Ovary (tissue), 9 donors: ENCODE data around the gene ASF1A. TPM values are rescaled to one million over a fixed set of nuclear protein-coding genes. Genes with fewer than 3 reads are reported as not detected.

ENCODE experiments used
- DNase-seq, 5 donors: peaks; one replicate each; pipeline ENCODE4 v3.0.0-alpha.2; 2019 to 2020
- H3K27ac ChIP-seq, 2 donors: fragments of 200-600 bp; one replicate each; pipeline versions ENCODE4 v1.5.1 to v1.8.0; 2019 to 2022
- H3K27me3 ChIP-seq: fragments of 200-600 bp; one replicate; pipeline ENCODE4 v1.8.0; 2022
- H3K36me3 ChIP-seq: fragments of 200-600 bp; sonication (generic); one replicate; pipeline ENCODE4 v1.5.1; 2019
- H3K4me1 ChIP-seq: one replicate; pipeline ENCODE4 v1.8.1; 2013; ENCODE audit warnings: mild to moderate bottlenecking, moderate library complexity; ENCODE audit not compliant: insufficient read depth
- H3K4me3 ChIP-seq: fragments of 200-600 bp; sonication (generic); one replicate; pipeline ENCODE4 v1.5.1; 2017
- H3K9me3 ChIP-seq, 2 donors: fragments of 200-600 bp in 1 of 2; sonication (generic) in 1 of 2; one replicate each; pipeline versions ENCODE4 v1.5.1 to v1.8.1; 2013 to 2019; ENCODE audit warnings: mild to moderate bottlenecking in 1 of 2, moderate library complexity in 1 of 2
- EP300 ChIP-seq: sonication (generic); formaldehyde crosslinking; IDR thresholded peaks from one replicate; pipeline ENCODE4 v1.6.1; 2017; ENCODE audit warnings: antibody characterized with exemption
- POLR2A ChIP-seq: fragments of 450-650 bp; IDR thresholded peaks from one replicate; pipeline ENCODE4 v1.6.1; 2017; ENCODE audit warnings: antibody characterized with exemption, mild to moderate bottlenecking, moderate library complexity
- WGBS, 3 donors: extraction: QIAGEN DNeasy Blood & Tissue Kit in 1 of 3; methylation state at CpG; one replicate each; pipeline versions ENCODE4 v1.1.5 to v1.1.7; 2013 to 2017; 5-methylcytosine and 5-hydroxymethylcytosine counted together
- intact Hi-C, 4 donors: fragments of 100-400 bp; cut with DNase I; formaldehyde crosslinking; loops; one replicate each; pipeline versions ENCODE4 v1.11.0 to v1.15.1; 2022 to 2023
- polyA plus RNA-seq, 2 donors: library from polyadenylated mRNA; stranded (reverse); fragments of 200-250 nt in 1 of 2; fragments of 350-450 nt in 1 of 2; fragmentation: Illumina TruSeq in 1 of 2; extraction: RNeasy Lipid Tissue Mini Kit (QIAGEN cat#74804) in 1 of 2; gene quantifications; one replicate each; pipeline ENCODE4 v1.2.3, GENCODE V29; 2013 to 2014
- total RNA-seq, 7 donors: library from RNA; depleted of rRNA in 2 of 7; stranded (reverse); fragments of >200 nt in 2 of 7; fragmentation: NEBNext Ultra II Directional in 3 of 7; extraction: Animal tissue kit (Norgen Biotek cat#: 25700) in 3 of 7; gene quantifications; one replicate each; pipeline versions ENCODE4 v1.1.0 to v1.2.4, GENCODE V29; 2016 to 2023
- TF ChIP-seq, protein P1 (sequence below), 3 donors: fragments of 450-650 bp in 2 of 3; fragments of 200-600 bp in 1 of 3; IDR thresholded peaks; one replicate each; pipeline versions ENCODE4 v1.5.1 to v1.8.0; 2016 to 2022; ENCODE audit warnings: antibody characterized with exemption in 3 of 3, mild to moderate bottlenecking in 1 of 3
- donor health status: DM: no; HTN: no; CAD: no; lungs with moderate emphysema.
- donor health status: DM: no; HTN: no; CAD: no.
- donor health status: Bipolar disorder and iron deficiency.
- donor health status: DM: yes; HTN: yes; CAD: no.
- donor health status: DM: no; HTN: no; CAD: no.
- donor health status: DM: yes; HTN: yes; CAD: no.

Gene ASF1A
- total and polyA plus RNA-seq, 9 donors = 9.9 to 30.7 (median 22.3) TPM

DNA sequence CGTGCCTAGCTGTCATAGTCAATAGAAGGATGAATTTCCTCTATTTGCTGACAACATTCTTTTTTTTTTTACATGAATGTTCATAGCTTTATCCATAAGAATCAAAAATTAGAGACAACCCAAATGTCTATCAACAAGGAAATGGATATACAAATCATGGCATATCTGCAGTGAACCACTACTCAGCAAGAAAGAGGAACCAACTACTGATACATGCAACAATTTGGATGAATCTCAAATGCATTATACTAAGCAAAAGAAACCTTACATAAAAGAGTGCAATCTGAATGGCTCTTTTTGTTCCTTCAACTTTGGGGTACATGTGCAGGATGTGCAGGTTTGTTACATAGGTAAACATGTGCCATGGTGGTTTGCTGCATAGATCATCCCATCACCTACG, 58.7 kb downstream of the ASF1A start:
- whole genome bisulfite sequencing, 3 donors = 93 to 98% (median 97%) methylated on average over 2 of the region's 2 CpGs
- no peak for DNase-seq
- Histone ChIP-seq H3K36me3 (no peaks in the 10 kb centered on the region), H3K27ac (no peak overlapping the region), H3K4me1 (no peaks in the 10 kb centered on the region), H3K4me3 (no peak overlapping the region), H3K27me3 (no peaks in the 10 kb centered on the region), H3K9me3 (no peaks in the 10 kb centered on the region)
- TF ChIP-seq, protein P1, sequence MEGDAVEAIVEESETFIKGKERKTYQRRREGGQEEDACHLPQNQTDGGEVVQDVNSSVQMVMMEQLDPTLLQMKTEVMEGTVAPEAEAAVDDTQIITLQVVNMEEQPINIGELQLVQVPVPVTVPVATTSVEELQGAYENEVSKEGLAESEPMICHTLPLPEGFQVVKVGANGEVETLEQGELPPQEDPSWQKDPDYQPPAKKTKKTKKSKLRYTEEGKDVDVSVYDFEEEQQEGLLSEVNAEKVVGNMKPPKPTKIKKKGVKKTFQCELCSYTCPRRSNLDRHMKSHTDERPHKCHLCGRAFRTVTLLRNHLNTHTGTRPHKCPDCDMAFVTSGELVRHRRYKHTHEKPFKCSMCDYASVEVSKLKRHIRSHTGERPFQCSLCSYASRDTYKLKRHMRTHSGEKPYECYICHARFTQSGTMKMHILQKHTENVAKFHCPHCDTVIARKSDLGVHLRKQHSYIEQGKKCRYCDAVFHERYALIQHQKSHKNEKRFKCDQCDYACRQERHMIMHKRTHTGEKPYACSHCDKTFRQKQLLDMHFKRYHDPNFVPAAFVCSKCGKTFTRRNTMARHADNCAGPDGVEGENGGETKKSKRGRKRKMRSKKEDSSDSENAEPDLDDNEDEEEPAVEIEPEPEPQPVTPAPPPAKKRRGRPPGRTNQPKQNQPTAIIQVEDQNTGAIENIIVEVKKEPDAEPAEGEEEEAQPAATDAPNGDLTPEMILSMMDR (IDR thresholded peaks at IDR 0.05) = no peak
- no peak for TF ChIP-seq EP300
- intact Hi-C loops = no loop called here

DNA sequence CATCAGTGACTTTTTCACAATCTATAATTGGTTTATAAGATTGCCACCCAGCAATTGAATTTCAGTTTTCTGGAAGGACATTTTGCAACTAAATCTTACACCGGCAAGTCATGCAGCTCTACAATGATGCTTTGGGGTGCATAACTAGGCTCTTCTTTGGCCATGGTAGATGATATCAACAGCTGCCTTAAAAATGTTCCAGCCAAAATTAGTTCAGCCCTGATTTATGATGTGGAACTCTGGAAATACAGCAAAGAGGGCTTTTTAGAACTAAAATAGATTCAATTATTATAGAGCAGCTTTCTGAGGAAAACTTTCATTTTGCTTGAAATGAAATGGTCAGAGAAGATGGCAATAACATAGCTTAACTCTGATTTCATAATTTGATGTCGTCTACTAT, 59.4 kb downstream of the ASF1A start:
- no peak overlapping the region for H3K4me3 ChIP-seq
- H3K27me3 ChIP-seq = no peaks in the 10 kb centered on the region
- TF ChIP-seq EP300 (no peak), POLR2A (no peak)
- TF ChIP-seq, protein P1 (IDR thresholded peaks at IDR 0.05) = no peak
- H3K36me3 ChIP-seq = no peaks in the 10 kb centered on the region
- H3K4me1 ChIP-seq = no peaks in the 10 kb centered on the region
- intact Hi-C loops = no loop called here
- H3K9me3 ChIP-seq = no peaks in the 10 kb centered on the region
- no peak overlapping the region for H3K27ac ChIP-seq
- no peak for DNase-seq
- WGBS, 3 donors = 49 to 71% (median 67%) methylated on average over 2 of the region's 2 CpGs

Other genes with a start within 250 kb of the ASF1A start
- 10 to 100 TPM; 17.7 to 33.4 (median 26.2) TPM for gene CEP85L, start 242.6 kb upstream of the ASF1A start, total RNA-seq
- 1 to 10 TPM; 4.0 to 6.2 TPM for gene CEP85L, start 242.6 kb upstream of the ASF1A start, polyA plus RNA-seq
- gene MCM9, start 41.0 kb downstream of the ASF1A start, total RNA-seq = 10 to 100 TPM in 6 of 7 donors, 1 to 10 TPM in 1; 7.9 to 17.5 (median 11.6) TPM
- 1 to 10 TPM; 5.5 to 6.7 TPM for gene MCM9, start 41.0 kb downstream of the ASF1A start, polyA plus RNA-seq
- gene FAM184A, start 184.5 kb downstream of the ASF1A start, total RNA-seq = 10 to 100 TPM in 3 of 7 donors, 1 to 10 TPM in 4; 5.4 to 10.8 (median 9.5) TPM
- 1 to 10 TPM; 2.8 to 3.6 TPM for gene FAM184A, start 184.5 kb downstream of the ASF1A start, polyA plus RNA-seq